Peyer's patch (tissue), 4 donors: ENCODE data around the gene WWOX.

ENCODE experiments used
- POLR2A ChIP-seq, 2 donors: fragments of 450-650 bp; IDR thresholded peaks; one replicate each; pipeline ENCODE4 v1.5.1; 2017; ENCODE audit warnings: antibody characterized with exemption in 2 of 2, mild to moderate bottlenecking in 2 of 2, moderate library complexity in 2 of 2
- TF ChIP-seq, protein P1 (sequence below), 6 experiments: fragments of 450-650 bp in 4 of 6; fragments of 200-600 bp in 2 of 6; sonication (generic) in 1 of 6; IDR thresholded peaks; one replicate each; pipeline ENCODE4 v1.5.1; 2017 to 2019; ENCODE audit warnings: antibody characterized with exemption in 6 of 6, mild to moderate bottlenecking in 3 of 6, moderate library complexity in 1 of 6

DNA sequence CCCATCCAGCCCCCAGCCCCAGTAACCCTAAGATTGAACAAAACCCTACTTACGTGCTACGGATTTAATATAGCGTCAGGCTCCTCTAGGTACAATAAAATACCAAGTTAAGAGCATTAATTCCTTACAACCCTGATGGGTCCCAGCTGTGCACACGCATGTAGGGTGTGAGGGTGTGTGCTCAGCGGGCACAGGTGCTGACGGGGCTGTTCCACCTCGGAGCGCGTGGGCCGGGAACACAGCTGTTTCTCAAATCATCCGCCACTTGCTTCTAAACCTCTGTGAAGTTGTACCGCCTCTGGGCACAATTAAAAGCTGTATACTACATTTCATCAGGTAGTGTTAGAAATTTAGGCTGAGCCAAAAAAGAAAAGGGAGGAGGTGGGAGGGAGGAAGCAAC lies 1022.5 kb downstream of the WWOX start:
- TF ChIP-seq, protein P1, sequence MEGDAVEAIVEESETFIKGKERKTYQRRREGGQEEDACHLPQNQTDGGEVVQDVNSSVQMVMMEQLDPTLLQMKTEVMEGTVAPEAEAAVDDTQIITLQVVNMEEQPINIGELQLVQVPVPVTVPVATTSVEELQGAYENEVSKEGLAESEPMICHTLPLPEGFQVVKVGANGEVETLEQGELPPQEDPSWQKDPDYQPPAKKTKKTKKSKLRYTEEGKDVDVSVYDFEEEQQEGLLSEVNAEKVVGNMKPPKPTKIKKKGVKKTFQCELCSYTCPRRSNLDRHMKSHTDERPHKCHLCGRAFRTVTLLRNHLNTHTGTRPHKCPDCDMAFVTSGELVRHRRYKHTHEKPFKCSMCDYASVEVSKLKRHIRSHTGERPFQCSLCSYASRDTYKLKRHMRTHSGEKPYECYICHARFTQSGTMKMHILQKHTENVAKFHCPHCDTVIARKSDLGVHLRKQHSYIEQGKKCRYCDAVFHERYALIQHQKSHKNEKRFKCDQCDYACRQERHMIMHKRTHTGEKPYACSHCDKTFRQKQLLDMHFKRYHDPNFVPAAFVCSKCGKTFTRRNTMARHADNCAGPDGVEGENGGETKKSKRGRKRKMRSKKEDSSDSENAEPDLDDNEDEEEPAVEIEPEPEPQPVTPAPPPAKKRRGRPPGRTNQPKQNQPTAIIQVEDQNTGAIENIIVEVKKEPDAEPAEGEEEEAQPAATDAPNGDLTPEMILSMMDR (IDR thresholded peaks at IDR 0.05), result no peak
- TF ChIP-seq POLR2A (IDR thresholded peaks at IDR 0.05), result no peak
